GM12872 (cell line): Measurements from ENCODE around the gene CEP135.

Experiments
- CTCF ChIP-seq: IDR thresholded peaks from 3 replicates; pipeline ENCODE4 v1.5.1; 2011; ENCODE audit warnings: low read depth, mild to moderate bottlenecking, low read length, moderate library complexity; ENCODE audit not compliant: insufficient read depth

CEP135 gene

GRCh38 chr4:55931043-55931442, 17.7 kb upstream of the CEP135 start:
- TF ChIP-seq CTCF, result no peak

DNA sequence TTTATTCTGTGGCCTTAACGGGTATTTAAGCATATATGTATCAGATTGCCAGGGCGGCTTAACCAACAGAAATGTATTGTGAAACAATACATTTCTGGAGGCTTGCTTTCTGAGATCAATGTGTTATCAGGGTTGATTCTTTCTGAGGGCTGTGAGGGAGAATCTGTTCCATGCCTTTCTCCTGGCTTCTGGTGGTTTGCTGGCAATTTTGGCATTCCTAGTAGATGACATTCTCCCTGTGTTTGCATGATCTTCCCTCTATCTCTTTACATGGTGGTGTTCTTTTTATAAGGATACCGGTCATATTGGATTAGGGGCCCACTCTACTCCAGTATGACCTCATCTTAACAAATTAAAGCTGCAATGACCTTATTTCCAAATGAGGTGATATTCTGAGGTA, 16.9 kb upstream of the CEP135 start:
- no peak for TF ChIP-seq CTCF

DNA sequence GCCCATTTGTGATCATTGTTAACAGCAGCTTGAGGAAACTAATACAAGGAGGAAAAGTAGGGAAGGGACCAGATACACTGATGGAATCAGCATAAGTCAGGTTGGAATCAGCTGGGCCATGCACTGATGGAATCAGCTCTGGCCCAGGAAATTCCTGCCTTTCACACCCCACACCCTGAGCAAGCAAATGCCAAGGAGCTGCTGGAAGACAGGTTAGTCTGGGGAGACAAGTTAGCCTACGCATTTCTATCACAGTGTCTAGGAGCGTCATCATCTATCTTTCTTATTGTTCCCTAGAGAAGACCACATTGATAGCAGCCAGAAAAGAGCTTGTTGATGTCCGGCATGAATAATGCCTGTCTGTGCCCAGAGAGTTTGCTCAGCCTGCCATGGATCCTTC, 16.2 kb upstream of the CEP135 start:
- TF ChIP-seq CTCF, result no peak

DNA sequence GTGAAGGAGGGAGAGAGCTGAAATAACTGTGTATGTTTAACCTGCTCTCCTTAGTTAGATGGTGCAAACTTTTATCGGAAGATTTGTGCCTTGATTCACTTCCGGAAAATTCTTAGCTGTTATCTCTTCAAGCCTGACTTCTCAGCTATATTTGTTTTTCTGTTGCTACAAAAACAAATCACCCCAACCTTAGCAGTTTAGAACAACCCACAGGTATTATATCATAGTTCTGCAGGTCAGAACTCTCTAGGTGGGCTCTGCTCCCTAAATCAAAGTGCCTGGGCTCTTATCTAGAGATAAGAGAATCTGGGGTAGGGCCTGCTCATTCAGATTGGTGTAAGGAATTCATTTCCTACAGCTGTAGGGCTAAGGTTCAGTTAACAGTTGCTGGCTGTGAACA, 15.1 kb upstream of the CEP135 start:
- TF ChIP-seq CTCF, result no peak

DNA sequence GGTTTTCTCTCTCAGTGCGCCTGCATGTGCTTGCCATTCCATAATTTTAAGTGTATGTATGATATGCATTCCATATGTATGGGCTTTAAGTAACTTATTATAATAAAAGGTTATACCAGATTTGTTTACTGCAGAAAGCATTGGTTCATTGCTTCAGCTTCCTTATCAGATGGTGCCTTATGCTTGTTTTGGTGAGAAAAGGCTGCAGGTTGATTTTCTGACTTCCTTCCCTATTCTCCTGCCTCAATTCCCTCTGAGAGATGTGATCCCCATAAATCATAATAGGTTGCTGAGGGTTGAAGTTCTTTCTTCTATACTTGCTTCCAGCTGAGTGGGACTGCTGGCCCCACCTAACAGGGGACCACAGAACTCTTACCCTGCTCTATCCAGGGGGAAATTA, 10.3 kb upstream of the CEP135 start:
- TF ChIP-seq CTCF, result no peak

DNA sequence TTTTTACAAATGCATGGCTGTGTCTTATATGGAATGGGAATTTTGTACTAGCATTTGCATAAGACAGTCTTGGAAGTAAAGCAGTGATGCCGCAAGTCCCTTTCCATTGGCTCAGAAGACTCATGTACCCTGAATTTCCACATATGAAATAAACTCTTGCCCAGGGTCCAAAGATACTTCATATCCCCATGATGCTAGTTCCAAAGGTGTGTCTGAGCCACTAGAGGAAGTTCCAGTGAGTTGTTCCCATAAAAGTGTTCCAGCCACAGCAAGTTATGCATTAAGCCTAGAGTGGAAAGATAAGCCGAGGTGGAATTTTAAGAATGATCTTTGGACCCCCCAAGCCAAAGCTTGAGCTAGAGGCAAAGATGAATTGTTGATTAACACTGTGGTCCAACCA, 9.3 kb upstream of the CEP135 start:
- no peak for TF ChIP-seq CTCF

- TF ChIP-seq CTCF, result no peak
Observed at GRCh38 chr4:55941881-55942396, 6.8 kb upstream of the CEP135 start.

DNA sequence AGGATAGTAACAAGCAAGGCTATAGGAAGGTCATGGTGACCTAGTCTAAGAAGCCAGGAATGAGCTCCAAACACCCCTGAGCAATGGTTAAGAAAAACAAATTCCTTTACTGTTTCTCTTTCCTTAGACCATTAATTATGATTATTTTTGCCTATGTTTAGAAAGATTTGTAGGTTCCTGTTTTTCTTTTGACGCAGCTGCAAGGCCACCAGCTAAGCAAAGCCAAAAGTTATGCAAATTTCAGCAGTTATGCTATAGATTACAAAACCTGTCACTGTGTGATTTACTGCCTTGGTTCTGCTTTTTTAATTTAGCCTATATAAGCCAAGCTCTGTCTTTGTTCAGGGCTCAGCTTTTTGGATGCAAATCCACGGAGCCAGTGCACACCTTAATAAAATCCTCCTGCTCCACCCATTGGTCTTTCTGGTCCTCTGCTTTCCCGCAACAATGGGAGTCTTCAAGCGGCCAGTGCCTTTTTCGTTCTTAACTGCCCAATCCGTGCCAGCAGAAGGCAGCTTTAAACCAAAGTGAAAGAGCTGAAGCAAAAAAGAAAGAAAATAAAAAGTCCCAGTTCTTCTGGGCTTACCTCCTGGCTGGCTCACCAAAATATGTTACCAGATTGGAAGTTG, 1.4 kb upstream of the CEP135 start:
- no peak for TF ChIP-seq CTCF
